NK-92 (cell line): ENCODE results near the gene GRK5.
"Not testable (repeated sequence)": the region's sequence is repeated elsewhere in the genome, so short reads cannot be mapped to it uniquely, and the experiment has no call there.

Experiments
- DNase-seq: peaks from one replicate; lab custom pipeline; 2025; ENCODE audit not compliant: unreplicated experiment; lab: John Stamatoyannopoulos, UW

The GRK5 gene

DNA sequence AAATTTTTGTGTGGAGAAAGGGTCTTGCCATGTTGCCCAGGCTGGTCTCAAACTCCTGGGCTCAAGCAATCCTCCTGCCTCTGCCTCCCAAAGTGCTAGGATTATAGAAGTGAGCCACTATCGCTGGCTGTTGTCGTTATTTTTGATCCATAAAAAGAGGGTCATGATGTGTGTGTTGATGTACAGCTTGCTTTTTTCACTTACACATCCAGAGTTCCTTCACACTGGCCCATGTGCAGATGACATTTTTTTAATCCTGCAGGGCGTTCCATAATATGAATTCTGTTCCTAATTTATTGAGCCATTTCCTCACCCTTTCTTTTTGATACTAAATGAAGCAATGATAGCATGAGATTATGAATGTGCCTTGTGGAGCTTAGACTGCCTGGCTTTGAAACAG, 40.8 kb downstream of the GRK5 start:
- DNase-seq: no peak

DNA sequence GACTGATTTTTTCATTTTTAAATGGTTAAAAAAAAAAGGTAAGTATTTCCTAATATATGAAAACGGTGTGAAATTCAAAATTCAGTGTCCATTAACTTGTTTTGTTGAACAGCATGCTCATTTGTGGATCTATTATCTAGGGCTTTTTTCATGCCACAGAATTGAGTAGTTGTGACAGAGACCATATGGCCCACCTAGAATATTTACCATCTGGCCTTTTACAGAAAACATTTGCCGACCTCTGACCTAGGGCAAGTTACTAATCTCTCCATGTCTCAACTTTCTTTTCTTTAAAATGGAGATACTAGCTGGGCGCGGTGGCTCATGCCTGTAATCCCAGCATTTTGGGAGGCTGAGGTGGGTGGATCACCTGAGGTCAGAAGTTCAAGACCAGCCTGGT, 41.3 kb downstream of the GRK5 start:
- no peak for DNase-seq

GRCh38 chr10:119250641-119251314, 43.4 kb downstream of the GRK5 start:
- DNase-seq: no peak

GRCh38 chr10:119251315-119251708, 43.9 kb downstream of the GRK5 start:
- no peak for DNase-seq

DNA sequence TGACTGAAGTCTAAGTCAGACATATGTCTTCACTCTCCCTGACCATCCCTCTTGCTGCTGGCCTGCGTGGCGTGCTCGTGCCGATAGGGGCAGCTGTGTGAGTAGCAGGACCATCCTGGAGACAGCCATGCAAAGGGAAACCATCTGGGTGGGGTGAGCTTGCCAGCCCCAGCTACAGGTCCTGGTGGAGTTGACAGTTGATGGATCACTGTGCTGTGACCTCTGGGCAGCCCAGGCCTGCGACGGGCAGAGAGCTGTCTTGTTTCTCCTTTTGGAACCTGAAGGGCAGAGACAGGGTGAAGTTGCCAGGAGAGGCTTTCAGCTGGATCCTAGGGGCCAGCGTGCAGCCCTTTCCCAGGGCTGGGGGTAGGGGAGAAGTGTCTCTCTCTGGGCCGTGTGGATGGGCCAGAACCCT, 44.7 kb downstream of the GRK5 start:
- DNase-seq: no peak

DNA sequence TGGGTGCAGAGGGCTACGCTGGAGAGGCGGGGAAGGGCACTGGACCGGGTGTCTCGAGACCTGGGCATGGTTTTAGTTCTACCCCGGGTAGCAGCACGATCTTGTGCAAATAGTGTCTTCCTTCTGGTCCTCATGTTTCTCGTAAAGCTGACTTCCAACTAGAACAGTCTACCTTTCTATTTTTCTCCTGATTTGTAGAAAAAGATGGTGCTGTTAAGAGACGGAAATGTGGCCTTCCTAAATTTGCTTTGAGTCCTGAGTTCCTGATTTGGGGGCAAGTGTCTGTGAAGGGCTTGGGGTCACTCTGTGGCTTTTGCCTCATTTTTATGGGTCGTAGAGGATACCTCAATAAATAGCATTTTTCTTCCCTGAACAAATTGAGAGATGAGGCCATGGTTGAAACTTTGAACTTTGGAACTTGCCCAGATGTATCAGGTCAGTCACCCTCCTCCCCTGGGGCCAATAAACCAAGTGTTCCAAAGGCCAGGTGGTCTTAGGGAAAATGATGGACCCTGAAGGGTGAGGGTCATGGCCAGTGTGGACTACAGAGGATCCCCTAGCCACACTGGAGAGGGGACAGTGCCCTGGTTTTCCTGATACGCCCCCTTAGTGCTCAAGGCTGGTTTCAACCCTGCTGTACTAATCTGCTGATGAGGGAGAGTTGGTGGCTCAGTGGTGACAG, 45.2 kb downstream of the GRK5 start:
- DNase-seq: no peak

DNA sequence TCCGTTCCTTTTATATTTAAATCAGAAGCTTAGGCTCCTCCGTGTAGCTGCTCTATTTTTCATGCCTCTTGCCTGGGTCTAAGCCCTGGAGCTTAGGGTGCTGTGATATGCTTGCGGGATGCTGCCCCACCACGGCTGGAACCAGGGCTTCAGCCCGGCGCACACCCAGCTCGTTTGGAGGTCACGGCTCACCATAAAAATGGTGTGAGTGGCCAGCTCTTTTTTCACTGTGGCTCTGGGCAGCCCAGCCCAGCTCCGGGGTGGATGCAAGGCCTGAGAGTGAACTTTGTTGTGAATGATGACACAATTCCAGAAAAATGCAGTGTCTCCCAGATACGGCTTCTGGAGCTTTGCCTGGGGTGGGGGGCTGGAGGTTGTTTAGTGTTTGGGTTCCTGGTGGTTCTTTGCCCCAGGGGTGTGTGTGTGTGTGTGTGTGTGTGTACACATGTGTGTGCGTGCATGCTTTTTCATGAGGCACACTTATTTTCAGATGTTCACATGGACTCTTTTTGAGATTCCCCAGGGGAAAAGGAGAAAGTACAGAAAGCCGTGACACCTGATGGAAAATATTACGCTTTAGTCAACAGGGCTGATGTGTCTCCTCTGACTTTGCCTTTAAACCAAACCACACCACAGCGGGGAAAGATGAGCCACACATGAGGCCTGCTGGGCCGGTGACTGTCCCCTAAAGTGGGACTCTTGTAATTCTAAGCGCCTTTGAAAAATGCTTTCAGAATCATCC, 46.2 kb downstream of the GRK5 start:
- no peak for DNase-seq

DNA sequence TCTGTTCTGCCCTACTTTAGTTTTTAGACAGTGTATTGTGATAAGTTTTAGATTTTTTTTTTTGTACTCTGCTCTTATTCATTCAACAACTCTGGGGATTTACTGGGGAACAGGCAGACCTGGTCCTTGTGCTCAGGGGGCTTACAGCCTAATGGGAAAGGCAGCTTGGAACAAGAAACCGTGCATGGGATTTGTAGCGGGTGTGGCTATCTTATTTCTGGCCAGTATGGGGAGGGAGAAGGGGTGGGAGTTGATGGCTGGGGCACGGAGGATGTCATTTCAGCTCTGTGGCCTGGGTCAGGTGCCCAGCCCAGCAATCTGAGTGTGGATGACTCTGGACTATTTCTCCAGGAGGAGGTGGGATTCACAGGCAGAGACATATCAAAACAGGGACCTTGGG, 47.0 kb downstream of the GRK5 start:
- no peak for DNase-seq

- no peak for DNase-seq
Measured at GRCh38 chr10:119256030-119256429, 48.7 kb downstream of the GRK5 start.

GRCh38 chr10:119256897-119257296, 49.5 kb downstream of the GRK5 start:
- DNase-seq: no peak

- DNase-seq: no peak
Measured at GRCh38 chr10:119257899-119258419, 50.6 kb downstream of the GRK5 start.

DNA sequence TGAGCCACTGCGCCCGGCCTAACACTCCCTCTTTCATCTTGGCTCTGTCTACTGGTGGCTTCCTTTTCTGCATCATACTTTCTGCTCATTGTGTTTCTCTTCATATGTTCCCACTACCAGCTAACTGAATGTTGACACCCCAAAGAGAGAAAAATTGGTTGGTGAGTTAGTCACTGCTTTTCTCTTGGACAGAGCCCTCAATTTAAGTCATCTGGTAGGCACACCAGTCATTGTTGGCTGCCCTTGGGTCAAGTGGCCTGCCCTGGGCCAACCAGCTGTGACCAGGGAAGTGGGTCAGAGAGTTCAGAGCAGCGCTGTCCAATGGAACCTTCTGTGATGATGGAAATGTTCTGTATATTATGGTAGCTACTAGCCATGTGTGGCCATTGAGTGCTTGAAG, 52.0 kb downstream of the GRK5 start:
- DNase-seq: no peak

DNA sequence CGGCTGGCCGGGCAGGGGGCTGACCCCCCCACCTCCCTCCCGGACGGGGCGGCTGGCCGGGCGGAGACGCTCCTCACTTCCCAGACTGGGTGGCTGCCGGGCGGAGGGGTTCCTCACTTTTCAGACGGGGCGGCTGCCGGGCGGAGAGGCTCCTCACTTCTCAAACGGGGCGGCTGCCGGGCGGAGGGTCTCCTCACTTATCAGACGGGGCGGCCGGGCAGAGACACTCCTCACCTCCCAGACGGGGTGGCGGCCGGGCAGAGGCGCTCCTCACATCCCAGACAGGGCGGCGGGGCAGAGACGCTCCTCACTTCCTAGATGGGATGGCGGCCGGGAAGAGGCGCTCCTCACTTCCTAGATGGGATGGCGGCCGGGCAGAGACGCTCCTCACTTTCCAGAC, 53.6 kb downstream of the GRK5 start:
- not testable (repeated sequence) for DNase-seq

DNA sequence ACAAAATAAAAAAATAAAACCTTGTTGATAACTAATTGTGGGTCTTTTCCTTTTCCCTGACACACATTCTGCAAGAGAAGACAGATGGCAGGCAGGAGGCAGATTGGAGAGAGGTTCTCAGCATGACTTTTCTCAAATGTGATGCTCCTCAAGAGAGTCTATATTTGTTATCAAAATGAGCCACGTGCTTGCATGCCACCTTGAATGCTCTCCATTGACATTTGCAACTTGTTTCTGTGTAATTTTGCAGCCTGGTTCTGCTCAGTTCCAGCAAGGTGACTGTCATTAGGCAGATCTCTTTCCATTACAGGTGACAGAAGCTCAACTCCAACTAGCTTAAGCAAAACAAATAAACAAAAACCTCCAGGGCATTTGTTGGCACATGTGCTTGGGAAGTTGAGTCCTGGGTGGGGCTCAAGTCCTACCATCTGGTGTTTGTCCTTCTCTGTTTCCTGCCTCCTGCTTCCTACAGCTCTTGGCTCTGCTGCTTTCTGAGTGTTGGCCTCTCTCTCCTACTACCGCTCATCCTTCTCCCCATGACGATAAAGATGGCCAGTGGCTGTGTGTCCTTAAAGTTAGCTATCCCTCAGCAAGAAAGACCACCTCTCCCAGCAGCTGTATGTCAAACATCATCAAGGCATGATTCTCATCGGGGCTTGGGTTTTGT, 56.7 kb downstream of the GRK5 start:
- DNase-seq: no peak

GRCh38 chr10:119265691-119266090, 58.3 kb downstream of the GRK5 start:
- no peak for DNase-seq

DNA sequence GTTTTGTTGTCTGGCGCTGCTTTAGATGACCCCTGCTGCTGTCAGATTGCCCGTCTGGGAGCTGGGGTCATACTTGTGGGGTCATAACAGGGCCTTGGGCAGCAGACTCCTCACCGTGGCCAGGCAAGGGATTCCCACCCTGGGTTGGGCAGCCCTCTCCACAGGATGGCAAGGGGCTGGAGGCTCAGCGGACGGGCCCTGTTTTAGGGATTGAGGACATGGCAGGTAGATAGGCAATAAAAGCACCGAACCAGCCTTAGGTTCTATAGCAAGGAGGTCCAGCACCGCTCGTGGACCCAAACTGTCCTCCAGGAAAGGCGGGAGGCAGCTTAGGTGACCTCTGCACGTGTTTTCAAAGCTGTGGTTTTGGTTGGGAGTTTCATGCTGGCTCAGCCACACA, 60.0 kb downstream of the GRK5 start:
- no peak for DNase-seq

DNA sequence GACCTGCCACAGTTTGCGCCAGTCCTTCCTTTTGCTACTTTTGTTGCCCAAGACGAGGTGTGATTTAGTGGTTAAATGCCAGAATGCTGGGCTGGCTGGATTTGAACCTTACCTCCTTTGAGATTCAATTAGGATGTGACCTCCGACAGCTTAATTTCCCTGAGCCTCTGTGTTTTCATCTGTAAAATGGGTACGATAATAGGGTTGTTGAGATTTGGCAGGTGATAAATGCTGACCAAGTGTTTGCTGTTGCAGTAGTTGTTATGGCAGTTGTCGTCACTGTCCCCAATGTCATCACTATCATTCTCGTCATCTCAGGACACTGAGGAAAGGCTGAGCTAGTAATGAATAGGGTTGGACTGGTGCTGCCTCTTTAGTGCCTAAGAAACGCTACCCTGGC, 61.1 kb downstream of the GRK5 start:
- no peak for DNase-seq

- DNase-seq: no peak
Measured at GRCh38 chr10:119268871-119269506, 61.6 kb downstream of the GRK5 start.

DNA sequence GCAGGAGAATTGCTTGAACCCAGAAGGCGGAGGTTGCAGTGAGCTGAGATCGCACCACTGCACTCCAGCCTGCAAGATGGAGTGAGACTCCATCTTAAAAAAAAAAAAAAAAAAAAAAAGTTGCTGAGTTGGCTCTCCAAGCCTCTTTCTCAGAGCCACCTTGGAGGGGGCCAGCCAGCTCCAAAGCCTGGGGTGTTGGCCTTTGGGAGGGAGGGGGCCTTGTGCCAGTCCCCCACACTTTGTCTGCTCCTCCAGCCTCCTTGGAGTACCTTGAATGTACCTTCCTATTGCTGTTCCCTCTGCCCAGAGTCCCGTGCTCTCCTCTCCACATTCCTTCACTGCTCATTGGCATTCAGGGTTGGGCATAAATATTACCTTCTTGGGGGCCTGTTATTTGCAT, 62.4 kb downstream of the GRK5 start:
- DNase-seq: no peak

- no peak for DNase-seq
Measured at GRCh38 chr10:119270762-119271366, 63.5 kb downstream of the GRK5 start.

- DNase-seq: not testable (repeated sequence)
Measured at GRCh38 chr10:119272338-119272734, 65.0 kb downstream of the GRK5 start.
